GM21423 (cell line): ENCODE measurements around the gene FAM78A.

Source experiments
- ATAC-seq: cut with Tn5 transposase; IDR thresholded peaks from one replicate; pipeline ENCODE4 v1.9.1; 2021; ENCODE audit warnings: mild to moderate bottlenecking, moderate library complexity; ENCODE audit not compliant: unreplicated experiment

FAM78A gene

GRCh38 chr9:131276094-131276888 is at the start of gene FAM78A:
Gene FAM78A (minus strand): TSS chr9:131276510. CDS start chr9:131276179, 331 bp downstream.
- ATAC-seq: no peak

DNA sequence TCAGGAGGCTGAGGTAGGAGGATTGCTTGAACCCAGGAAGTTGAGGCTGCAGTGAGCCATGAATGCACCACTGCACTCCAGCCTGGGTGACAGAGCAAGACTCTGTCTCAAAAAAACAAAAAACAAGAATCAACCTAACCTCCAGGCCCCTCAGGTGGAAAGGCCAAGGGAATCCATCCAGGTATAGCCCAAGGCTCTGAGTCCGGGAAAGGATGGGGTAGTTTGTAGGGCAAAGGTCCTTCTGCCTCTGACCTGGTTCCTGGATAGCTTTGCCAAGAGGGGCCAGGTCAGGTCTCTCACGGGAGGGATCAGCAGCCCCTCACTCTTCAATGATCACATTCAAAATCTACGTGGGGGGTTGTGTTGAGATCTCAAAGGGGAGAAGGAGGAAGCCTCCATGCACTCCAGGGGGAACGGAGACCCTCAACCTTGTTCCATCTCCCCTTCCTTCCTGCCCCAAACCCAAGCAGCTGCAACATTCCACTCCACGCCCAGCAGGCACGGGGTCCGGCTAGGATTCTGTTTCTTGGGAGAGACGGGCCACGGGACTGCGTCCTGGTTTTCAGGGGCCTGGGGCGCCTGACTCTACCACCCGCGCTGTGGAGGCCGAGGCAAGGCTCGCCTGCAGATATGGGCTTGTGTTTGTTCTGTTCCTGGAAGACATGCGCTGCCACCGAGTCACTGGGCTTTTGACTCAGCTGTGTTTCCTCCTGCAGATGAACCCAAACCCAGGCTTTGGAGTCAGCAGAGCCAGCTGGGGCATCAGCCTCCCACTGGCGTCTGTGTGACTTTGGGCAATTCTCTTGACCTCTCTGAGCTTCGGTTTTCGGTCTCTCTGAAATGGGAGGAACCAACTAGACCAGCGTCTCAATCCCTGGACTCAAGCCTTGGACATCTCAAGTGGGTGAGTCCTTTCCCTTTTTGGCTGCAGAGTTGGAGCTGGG is 48.7 kb upstream of the FAM78A start:
- no peak for ATAC-seq

DNA sequence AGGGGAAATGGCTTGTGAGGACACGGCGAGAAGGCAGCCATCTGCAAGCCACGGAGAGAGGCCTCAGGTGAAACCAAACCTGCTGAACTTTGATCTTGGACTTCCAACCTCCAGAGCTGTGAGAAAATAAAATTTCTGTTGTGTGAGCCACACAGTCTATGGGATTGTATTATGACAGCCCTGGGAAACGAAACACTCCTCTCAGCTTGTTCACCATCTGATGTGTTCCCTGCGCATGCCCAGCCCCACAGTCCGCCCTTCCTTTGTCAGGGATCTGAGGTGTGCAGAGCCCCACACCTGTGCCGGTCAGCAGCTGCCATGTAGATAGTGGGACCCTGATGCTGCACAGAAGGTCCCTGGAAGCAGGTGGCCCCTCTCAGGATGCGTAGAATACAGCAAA is 47.3 kb upstream of the FAM78A start:
- ATAC-seq: no peak

GRCh38 chr9:131320031-131320685 is 43.8 kb upstream of the FAM78A start:
- no peak for ATAC-seq

- ATAC-seq: no peak
Observed at GRCh38 chr9:131319486-131319885, 43.2 kb upstream of the FAM78A start.

DNA sequence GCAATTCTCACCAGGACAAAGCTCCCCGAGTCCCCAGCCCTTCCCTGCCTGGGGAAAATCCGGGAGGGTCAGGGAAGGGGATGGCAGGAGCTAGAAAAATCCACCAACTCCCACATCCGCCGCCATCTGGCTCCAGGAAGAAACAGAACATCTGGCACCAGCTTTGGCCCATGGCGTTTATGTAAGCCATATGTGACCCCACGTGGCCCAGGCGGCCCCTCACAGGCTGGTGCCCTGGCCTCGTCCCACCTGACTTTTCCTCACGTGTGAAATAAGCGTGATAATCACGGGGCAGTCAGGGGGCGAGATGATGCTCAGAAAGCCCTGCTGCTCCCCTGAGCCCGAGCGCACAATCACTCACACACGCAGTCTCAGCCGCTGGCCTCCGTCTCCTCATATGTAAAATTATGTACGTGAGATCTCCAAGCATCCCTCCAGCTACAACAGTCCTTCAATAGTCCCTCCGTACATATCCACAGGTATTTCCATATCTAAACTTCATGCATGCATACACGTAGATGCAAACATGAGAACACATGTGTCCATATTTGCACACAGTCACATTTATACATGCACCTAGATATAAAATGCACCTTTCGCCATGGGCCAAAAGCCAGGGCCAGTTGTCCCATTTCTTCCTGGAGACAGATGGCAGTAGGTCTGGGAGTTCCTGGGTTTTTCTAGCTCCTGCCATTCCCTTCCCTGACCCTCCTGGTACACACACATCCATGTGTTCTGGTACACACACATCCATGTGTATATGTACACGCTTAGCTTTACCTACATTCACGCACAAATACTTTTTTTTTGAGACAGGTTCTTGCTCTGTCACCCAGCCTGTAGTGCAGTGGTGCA is 42.1 kb upstream of the FAM78A start:
- no peak for ATAC-seq

- ATAC-seq: no peak
Observed at GRCh38 chr9:131312822-131313770, 36.8 kb upstream of the FAM78A start.

- no peak for ATAC-seq
Observed at GRCh38 chr9:131312246-131312645, 35.9 kb upstream of the FAM78A start.

- ATAC-seq: no peak
Observed at GRCh38 chr9:131310833-131311554, 34.7 kb upstream of the FAM78A start.

DNA sequence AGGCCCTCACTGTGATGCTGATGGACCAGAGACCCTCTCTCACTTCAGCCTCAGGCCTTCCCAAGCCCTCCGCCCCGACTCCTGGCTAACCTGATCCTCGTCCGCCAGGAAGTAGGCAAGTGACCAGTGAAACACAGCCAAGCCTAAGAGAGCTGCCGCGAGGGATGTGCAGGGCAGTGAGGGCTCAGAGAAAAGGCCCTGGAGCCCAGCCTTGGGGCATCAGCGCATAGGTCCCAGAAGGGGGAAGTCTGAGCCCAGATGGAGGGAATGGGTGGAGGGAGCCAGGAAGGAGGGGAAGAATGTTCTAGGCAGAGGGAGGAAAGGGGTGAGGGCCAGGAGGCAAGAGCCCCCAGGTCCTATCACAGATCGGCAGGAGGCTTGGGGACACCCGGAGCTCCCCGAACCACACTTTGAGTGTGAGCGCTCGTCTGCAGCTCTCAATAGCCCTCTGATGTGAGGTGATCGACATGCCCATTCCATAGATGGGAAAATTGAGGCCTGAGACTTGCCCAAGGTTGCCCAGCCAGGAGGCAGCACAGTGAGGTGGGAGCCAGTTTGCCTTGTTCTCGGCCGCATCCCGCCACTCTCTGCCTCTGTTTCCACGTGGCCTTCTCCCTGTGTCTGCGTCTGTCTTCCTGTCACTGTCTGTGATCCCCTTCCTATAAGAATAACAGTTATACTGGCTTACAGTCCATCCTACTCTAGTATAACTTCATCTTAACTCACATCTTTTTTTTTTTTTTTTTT is 33.4 kb upstream of the FAM78A start:
- no peak for ATAC-seq

- ATAC-seq: no peak
Observed at GRCh38 chr9:131308906-131309529, 32.7 kb upstream of the FAM78A start.

GRCh38 chr9:131308452-131308851 is 32.1 kb upstream of the FAM78A start:
- no peak for ATAC-seq

DNA sequence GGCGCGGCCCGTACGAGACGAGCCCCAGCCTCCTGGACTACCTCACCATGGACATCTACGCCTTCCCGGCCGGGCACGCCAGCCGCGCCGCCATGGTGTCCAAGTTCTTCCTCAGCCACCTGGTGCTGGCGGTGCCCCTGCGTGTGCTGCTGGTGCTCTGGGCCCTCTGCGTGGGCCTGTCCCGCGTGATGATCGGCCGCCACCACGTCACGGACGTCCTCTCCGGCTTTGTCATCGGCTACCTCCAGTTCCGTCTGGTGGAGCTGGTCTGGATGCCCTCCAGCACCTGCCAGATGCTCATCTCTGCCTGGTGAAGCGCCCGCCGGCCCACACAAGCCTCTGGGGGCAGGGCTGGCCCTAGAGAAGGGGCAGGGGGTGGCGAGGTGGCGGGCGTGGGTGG is 31.7 kb upstream of the FAM78A start:
- ATAC-seq: no peak

GRCh38 chr9:131306397-131307004 is 30.2 kb upstream of the FAM78A start:
- ATAC-seq: no peak

GRCh38 chr9:131304676-131305355 is 28.5 kb upstream of the FAM78A start:
- ATAC-seq: no peak
